H9 (cell line): Measurements from ENCODE around the gene TYRO3. TPM values are rescaled to one million over a fixed set of nuclear protein-coding genes. Genes with fewer than 3 reads are reported as not detected.

Source experiments
- DNase-seq: peaks from one replicate; pipeline ENCODE4 v3.0.0-alpha.2; 2017
- H2AFZ ChIP-seq: one replicate; pipeline ENCODE4 v1.6.1; 2013; ENCODE audit warnings: mild to moderate bottlenecking, low read length, control low read depth, moderate library complexity
- H2AK5ac ChIP-seq: 2 replicates; pipeline ENCODE4 v1.6.1; 2013; ENCODE audit warnings: low read length, control low read depth, mixed read lengths; ENCODE audit not compliant: insufficient read length
- H2BK120ac ChIP-seq: one replicate; pipeline ENCODE4 v1.6.1; 2013; ENCODE audit warnings: low read depth, mild to moderate bottlenecking, low read length, control low read depth, inconsistent platforms; ENCODE audit not compliant: poor library complexity, severe bottlenecking
- H2BK12ac ChIP-seq: 2 replicates; pipeline ENCODE4 v1.6.1; 2013; ENCODE audit warnings: low read length, control low read depth, mixed read lengths, low read depth; ENCODE audit not compliant: insufficient read length
- H2BK15ac ChIP-seq: 2 replicates; pipeline ENCODE4 v1.6.1; 2013; ENCODE audit warnings: low read depth, low read length, control low read depth
- H2BK20ac ChIP-seq: one replicate; pipeline ENCODE4 v1.6.1; 2013; ENCODE audit warnings: low read depth, mild to moderate bottlenecking, low read length, control low read depth, inconsistent platforms; ENCODE audit not compliant: poor library complexity, severe bottlenecking
- H2BK5ac ChIP-seq: 2 replicates; pipeline ENCODE4 v1.6.1; 2013; ENCODE audit warnings: low read length, control low read depth, mixed read lengths; ENCODE audit not compliant: insufficient read length
- H3K14ac ChIP-seq: 2 replicates; pipeline ENCODE4 v1.6.1; 2013; ENCODE audit warnings: low read length, control low read depth; ENCODE audit not compliant: insufficient read depth
- H3K18ac ChIP-seq: 2 replicates; pipeline ENCODE4 v1.6.1; 2013; ENCODE audit warnings: low read depth, mild to moderate bottlenecking, mixed read lengths, low read length, control low read depth; ENCODE audit not compliant: insufficient read length
- H3K23ac ChIP-seq: 2 replicates; pipeline ENCODE4 v1.6.1; 2013; ENCODE audit warnings: low read length, control low read depth, mixed read lengths, low read depth; ENCODE audit not compliant: insufficient read length
- H3K23me2 ChIP-seq: 2 replicates; pipeline ENCODE4 v1.6.1; 2013; ENCODE audit warnings: low read depth, mild to moderate bottlenecking, mixed read lengths, low read length, control low read depth; ENCODE audit not compliant: insufficient read length, poor library complexity, severe bottlenecking
- H3K27ac ChIP-seq: 2 replicates; pipeline ENCODE4 v1.5.1; 2013; ENCODE audit warnings: low read length, control low read depth, mixed read lengths, low read depth; ENCODE audit not compliant: insufficient read length
- H3K27me3 ChIP-seq: 2 replicates; pipeline ENCODE4 v1.6.1; 2013; ENCODE audit warnings: low read length, control low read depth, inconsistent platforms; ENCODE audit not compliant: insufficient read depth
- H3K4ac ChIP-seq: 2 replicates; pipeline ENCODE4 v1.6.1; 2013; ENCODE audit warnings: low read depth, mild to moderate bottlenecking, control low read depth, inconsistent platforms, low read length, moderate library complexity
- H3K4me1 ChIP-seq: 2 replicates; pipeline ENCODE4 v1.6.1; 2013; ENCODE audit warnings: low read length, control low read depth, inconsistent platforms; ENCODE audit not compliant: insufficient read depth
- H3K4me2 ChIP-seq: 2 replicates; pipeline ENCODE4 v1.6.1; 2013; ENCODE audit warnings: low read length, control low read depth, mixed read lengths; ENCODE audit not compliant: insufficient read length, insufficient read depth
- H3K56ac ChIP-seq: 2 replicates; pipeline ENCODE4 v1.6.1; 2013; ENCODE audit warnings: low read depth, mild to moderate bottlenecking, mixed read lengths, low read length, control low read depth; ENCODE audit not compliant: insufficient read length
- H3K79me1 ChIP-seq: 2 replicates; pipeline ENCODE4 v1.6.1; 2013; ENCODE audit warnings: low read depth, mild to moderate bottlenecking, moderate library complexity, low read length, control low read depth, inconsistent platforms; ENCODE audit not compliant: insufficient read depth, poor library complexity, severe bottlenecking
- H3K79me2 ChIP-seq: 2 replicates; pipeline ENCODE4 v1.6.1; 2013; ENCODE audit warnings: low read length, control low read depth, inconsistent platforms; ENCODE audit not compliant: insufficient read depth
- H3K9ac ChIP-seq: 2 replicates; pipeline ENCODE4 v1.6.1; 2013; ENCODE audit warnings: low read length, control low read depth, mixed read lengths; ENCODE audit not compliant: insufficient read length; ENCODE audit errors: extremely low read depth
- H3K9me3 ChIP-seq: one replicate; pipeline ENCODE4 v1.6.1; 2013; ENCODE audit warnings: low read depth, low read length, inconsistent platforms; ENCODE audit not compliant: control insufficient read depth
- H3T11ph ChIP-seq: one replicate; pipeline ENCODE4 v1.6.1; 2013; ENCODE audit warnings: mild to moderate bottlenecking, low read length, control low read depth, inconsistent platforms
- H4K20me1 ChIP-seq: one replicate; pipeline ENCODE4 v1.6.1; 2013; ENCODE audit not compliant: control insufficient read depth, insufficient read length, insufficient read depth
- H4K5ac ChIP-seq: 2 replicates; pipeline ENCODE4 v1.6.1; 2013; ENCODE audit warnings: low read depth, mild to moderate bottlenecking, mixed read lengths, low read length, control low read depth; ENCODE audit not compliant: insufficient read length
- H4K8ac ChIP-seq: replicated peaks from 2 replicates; pipeline ENCODE4 v1.6.1; 2013; ENCODE audit warnings: low read length, control low read depth, mixed read lengths, low read depth; ENCODE audit not compliant: insufficient read length
- H4K91ac ChIP-seq: 2 replicates; pipeline ENCODE4 v1.6.1; 2013; ENCODE audit warnings: low read depth, mild to moderate bottlenecking, moderate library complexity, mixed read lengths, low read length, control low read depth; ENCODE audit not compliant: insufficient read length
- H3K27ac Mint-ChIP-seq, 3 experiments: 2 replicates in 2 of 3; 3 replicates in 1 of 3; pipeline ENCODE4 v1.8.0; 2020 to 2021; ENCODE audit warnings: mixed read lengths in 3 of 3, mild to moderate bottlenecking in 1 of 3, moderate library complexity in 1 of 3
- H3K27me3 Mint-ChIP-seq: 2 replicates; pipeline ENCODE4 v1.8.0; 2021; ENCODE audit warnings: low read depth, mild to moderate bottlenecking, moderate library complexity, mixed read lengths
- H3K36me3 Mint-ChIP-seq, 3 experiments: 2 replicates in 2 of 3; 3 replicates in 1 of 3; pipeline ENCODE4 v1.8.0; 2020 to 2021; ENCODE audit warnings: low read depth in 3 of 3, mixed read lengths in 3 of 3; ENCODE audit not compliant: insufficient read depth in 1 of 3
- H3K4me1 Mint-ChIP-seq, 2 experiments: 2 replicates each; pipeline ENCODE4 v1.8.0; 2020; ENCODE audit warnings: mixed read lengths in 2 of 2
- H3K4me3 Mint-ChIP-seq, 2 experiments: 2 replicates in 1 of 2; 3 replicates in 1 of 2; pipeline ENCODE4 v1.8.0; 2020 to 2021; ENCODE audit warnings: mild to moderate bottlenecking in 2 of 2, mixed read lengths in 2 of 2, moderate library complexity in 1 of 2
- H3K9me3 Mint-ChIP-seq, 2 experiments: 2 replicates in 1 of 2; 3 replicates in 1 of 2; pipeline ENCODE4 v1.8.0; 2020; ENCODE audit warnings: mild to moderate bottlenecking in 2 of 2, mixed read lengths in 2 of 2, moderate library complexity in 1 of 2
- WGBS: extraction: QIAGEN DNeasy Blood & Tissue Kit; methylation state at CpG from one replicate; pipeline ENCODE4 v1.1.7; 2013; ENCODE audit warnings: missing lambda C conversion rate, low lambda C conversion rate, mixed read lengths; ENCODE audit not compliant: insufficient read length; ENCODE audit errors: extremely low coverage; 5-methylcytosine and 5-hydroxymethylcytosine counted together
- total RNA-seq: library from RNA; stranded (reverse); gene quantifications from 2 replicates; pipeline ENCODE4 v1.2.1, GENCODE V29; 2021
- TF ChIP-seq, protein P1 (sequence below): fragments of 200-600 bp; sonication (generic); conservative IDR thresholded peaks from 3 replicates; pipeline ENCODE4 v1.8.0; 2021; ENCODE audit warnings: antibody characterized with exemption, mild to moderate bottlenecking

TYRO3 gene
- total RNA-seq, 1 experiment from 2014 or later: 124 TPM

DNA sequence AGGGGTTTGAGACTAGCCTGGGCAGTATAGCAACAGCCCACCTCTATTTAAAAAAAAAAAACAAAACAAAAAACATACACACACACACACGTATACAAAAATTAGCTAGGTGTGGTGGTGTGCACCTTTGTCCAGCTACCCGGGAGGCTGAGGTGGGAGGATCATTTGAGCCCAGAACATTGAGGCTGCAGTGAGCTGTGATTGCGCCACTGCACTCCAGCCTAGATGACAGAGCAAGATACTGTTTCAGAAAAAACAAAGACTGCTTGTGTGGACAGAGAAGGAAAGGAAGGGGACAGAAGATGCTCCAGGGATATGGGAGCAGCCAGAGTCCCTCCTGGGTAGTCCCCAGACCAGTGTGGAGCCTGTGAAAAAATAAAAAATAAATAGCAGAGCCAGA lies 12.9 kb downstream of the TYRO3 start:
- no peak overlapping the region for H2AK5ac ChIP-seq
- no peak overlapping the region for H4K5ac ChIP-seq
- Mint-ChIP-seq H3K4me1 (peaks cover 26 to 27% of the 10 kb centered on the region in 2 experiments), H3K27me3 (no peaks in the 10 kb centered on the region), H3K4me3 (no peak overlapping the region), H3K9me3 (no peaks in the 10 kb centered on the region; a peak in 1 of 5 replicates), H3K36me3 (peaks cover 36 to 80% (median 77%) of the 10 kb centered on the region in 3 experiments; a peak in 6 of 7 replicates), H3K27ac (peak overlapping the region in 1 of 3 experiments; percentile 82; a peak in 1 of 7 replicates)
- H3K23ac ChIP-seq: no peak overlapping the region
- no peak overlapping the region for H2BK12ac ChIP-seq
- no peak overlapping the region for H4K8ac ChIP-seq
- H4K91ac ChIP-seq: no peak overlapping the region
- H3K18ac ChIP-seq: no peak overlapping the region
- H3K14ac ChIP-seq: no peak overlapping the region
- H2AFZ ChIP-seq: no peak overlapping the region
- H3K4ac ChIP-seq: no peak overlapping the region
- no peak overlapping the region for H2BK20ac ChIP-seq
- no peaks in the 10 kb centered on the region for H3K9me3 ChIP-seq
- no peak overlapping the region for H3K9ac ChIP-seq
- no peaks in the 10 kb centered on the region for H3K27me3 ChIP-seq
- no peaks in the 10 kb centered on the region for H3K79me1 ChIP-seq
- no peak overlapping the region for H2BK5ac ChIP-seq
- H3K4me2 ChIP-seq: no peak overlapping the region
- no peak overlapping the region for H2BK120ac ChIP-seq
- H3K56ac ChIP-seq: no peak overlapping the region
- H3K23me2 ChIP-seq: no peaks in the 10 kb centered on the region
- H3K27ac ChIP-seq: no peak overlapping the region
- TF ChIP-seq, protein P1, sequence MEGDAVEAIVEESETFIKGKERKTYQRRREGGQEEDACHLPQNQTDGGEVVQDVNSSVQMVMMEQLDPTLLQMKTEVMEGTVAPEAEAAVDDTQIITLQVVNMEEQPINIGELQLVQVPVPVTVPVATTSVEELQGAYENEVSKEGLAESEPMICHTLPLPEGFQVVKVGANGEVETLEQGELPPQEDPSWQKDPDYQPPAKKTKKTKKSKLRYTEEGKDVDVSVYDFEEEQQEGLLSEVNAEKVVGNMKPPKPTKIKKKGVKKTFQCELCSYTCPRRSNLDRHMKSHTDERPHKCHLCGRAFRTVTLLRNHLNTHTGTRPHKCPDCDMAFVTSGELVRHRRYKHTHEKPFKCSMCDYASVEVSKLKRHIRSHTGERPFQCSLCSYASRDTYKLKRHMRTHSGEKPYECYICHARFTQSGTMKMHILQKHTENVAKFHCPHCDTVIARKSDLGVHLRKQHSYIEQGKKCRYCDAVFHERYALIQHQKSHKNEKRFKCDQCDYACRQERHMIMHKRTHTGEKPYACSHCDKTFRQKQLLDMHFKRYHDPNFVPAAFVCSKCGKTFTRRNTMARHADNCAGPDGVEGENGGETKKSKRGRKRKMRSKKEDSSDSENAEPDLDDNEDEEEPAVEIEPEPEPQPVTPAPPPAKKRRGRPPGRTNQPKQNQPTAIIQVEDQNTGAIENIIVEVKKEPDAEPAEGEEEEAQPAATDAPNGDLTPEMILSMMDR: no peak
- no peak overlapping the region for H3T11ph ChIP-seq
- no CpG with 5 or more reads among the region's 3 CpGs for WGBS
- no peaks in the 10 kb centered on the region for H3K79me2 ChIP-seq
- no peak for DNase-seq
- no peaks in the 10 kb centered on the region for H4K20me1 ChIP-seq
- no peak overlapping the region for H2BK15ac ChIP-seq
- peaks cover 10% of the 10 kb centered on the region; the same call in 1 of the 2 replicates for H3K4me1 ChIP-seq
